H9 (cell line): ENCODE results near the gene TRHDE. TPM values are rescaled to one million over a fixed set of nuclear protein-coding genes. Genes with fewer than 3 reads are reported as not detected.

Experiments used
- DNase-seq: peaks from one replicate; pipeline ENCODE4 v3.0.0-alpha.2; 2017
- H2AFZ ChIP-seq: one replicate; pipeline ENCODE4 v1.6.1; 2013; ENCODE audit warnings: mild to moderate bottlenecking, low read length, control low read depth, moderate library complexity
- H2AK5ac ChIP-seq: 2 replicates; pipeline ENCODE4 v1.6.1; 2013; ENCODE audit warnings: low read length, control low read depth, mixed read lengths; ENCODE audit not compliant: insufficient read length
- H2BK120ac ChIP-seq: one replicate; pipeline ENCODE4 v1.6.1; 2013; ENCODE audit warnings: low read depth, mild to moderate bottlenecking, low read length, control low read depth, inconsistent platforms; ENCODE audit not compliant: poor library complexity, severe bottlenecking
- H2BK12ac ChIP-seq: 2 replicates; pipeline ENCODE4 v1.6.1; 2013; ENCODE audit warnings: low read length, control low read depth, mixed read lengths, low read depth; ENCODE audit not compliant: insufficient read length
- H2BK15ac ChIP-seq: 2 replicates; pipeline ENCODE4 v1.6.1; 2013; ENCODE audit warnings: low read depth, low read length, control low read depth
- H2BK20ac ChIP-seq: one replicate; pipeline ENCODE4 v1.6.1; 2013; ENCODE audit warnings: low read depth, mild to moderate bottlenecking, low read length, control low read depth, inconsistent platforms; ENCODE audit not compliant: poor library complexity, severe bottlenecking
- H2BK5ac ChIP-seq: 2 replicates; pipeline ENCODE4 v1.6.1; 2013; ENCODE audit warnings: low read length, control low read depth, mixed read lengths; ENCODE audit not compliant: insufficient read length
- H3K14ac ChIP-seq: 2 replicates; pipeline ENCODE4 v1.6.1; 2013; ENCODE audit warnings: low read length, control low read depth; ENCODE audit not compliant: insufficient read depth
- H3K18ac ChIP-seq: 2 replicates; pipeline ENCODE4 v1.6.1; 2013; ENCODE audit warnings: low read depth, mild to moderate bottlenecking, mixed read lengths, low read length, control low read depth; ENCODE audit not compliant: insufficient read length
- H3K23ac ChIP-seq: 2 replicates; pipeline ENCODE4 v1.6.1; 2013; ENCODE audit warnings: low read length, control low read depth, mixed read lengths, low read depth; ENCODE audit not compliant: insufficient read length
- H3K23me2 ChIP-seq: 2 replicates; pipeline ENCODE4 v1.6.1; 2013; ENCODE audit warnings: low read depth, mild to moderate bottlenecking, mixed read lengths, low read length, control low read depth; ENCODE audit not compliant: insufficient read length, poor library complexity, severe bottlenecking
- H3K27ac ChIP-seq: 2 replicates; pipeline ENCODE4 v1.5.1; 2013; ENCODE audit warnings: low read length, control low read depth, mixed read lengths, low read depth; ENCODE audit not compliant: insufficient read length
- H3K27me3 ChIP-seq: 2 replicates; pipeline ENCODE4 v1.6.1; 2013; ENCODE audit warnings: low read length, control low read depth, inconsistent platforms; ENCODE audit not compliant: insufficient read depth
- H3K4ac ChIP-seq: 2 replicates; pipeline ENCODE4 v1.6.1; 2013; ENCODE audit warnings: low read depth, mild to moderate bottlenecking, control low read depth, inconsistent platforms, low read length, moderate library complexity
- H3K4me1 ChIP-seq: 2 replicates; pipeline ENCODE4 v1.6.1; 2013; ENCODE audit warnings: low read length, control low read depth, inconsistent platforms; ENCODE audit not compliant: insufficient read depth
- H3K4me2 ChIP-seq: 2 replicates; pipeline ENCODE4 v1.6.1; 2013; ENCODE audit warnings: low read length, control low read depth, mixed read lengths; ENCODE audit not compliant: insufficient read length, insufficient read depth
- H3K56ac ChIP-seq: 2 replicates; pipeline ENCODE4 v1.6.1; 2013; ENCODE audit warnings: low read depth, mild to moderate bottlenecking, mixed read lengths, low read length, control low read depth; ENCODE audit not compliant: insufficient read length
- H3K79me1 ChIP-seq: 2 replicates; pipeline ENCODE4 v1.6.1; 2013; ENCODE audit warnings: low read depth, mild to moderate bottlenecking, moderate library complexity, low read length, control low read depth, inconsistent platforms; ENCODE audit not compliant: insufficient read depth, poor library complexity, severe bottlenecking
- H3K79me2 ChIP-seq: 2 replicates; pipeline ENCODE4 v1.6.1; 2013; ENCODE audit warnings: low read length, control low read depth, inconsistent platforms; ENCODE audit not compliant: insufficient read depth
- H3K9ac ChIP-seq: 2 replicates; pipeline ENCODE4 v1.6.1; 2013; ENCODE audit warnings: low read length, control low read depth, mixed read lengths; ENCODE audit not compliant: insufficient read length; ENCODE audit errors: extremely low read depth
- H3K9me3 ChIP-seq: one replicate; pipeline ENCODE4 v1.6.1; 2013; ENCODE audit warnings: low read depth, low read length, inconsistent platforms; ENCODE audit not compliant: control insufficient read depth
- H3T11ph ChIP-seq: one replicate; pipeline ENCODE4 v1.6.1; 2013; ENCODE audit warnings: mild to moderate bottlenecking, low read length, control low read depth, inconsistent platforms
- H4K20me1 ChIP-seq: one replicate; pipeline ENCODE4 v1.6.1; 2013; ENCODE audit not compliant: control insufficient read depth, insufficient read length, insufficient read depth
- H4K5ac ChIP-seq: 2 replicates; pipeline ENCODE4 v1.6.1; 2013; ENCODE audit warnings: low read depth, mild to moderate bottlenecking, mixed read lengths, low read length, control low read depth; ENCODE audit not compliant: insufficient read length
- H4K8ac ChIP-seq: replicated peaks from 2 replicates; pipeline ENCODE4 v1.6.1; 2013; ENCODE audit warnings: low read length, control low read depth, mixed read lengths, low read depth; ENCODE audit not compliant: insufficient read length
- H4K91ac ChIP-seq: 2 replicates; pipeline ENCODE4 v1.6.1; 2013; ENCODE audit warnings: low read depth, mild to moderate bottlenecking, moderate library complexity, mixed read lengths, low read length, control low read depth; ENCODE audit not compliant: insufficient read length
- H3K27ac Mint-ChIP-seq, 3 experiments: 2 replicates in 2 of 3; 3 replicates in 1 of 3; pipeline ENCODE4 v1.8.0; 2020 to 2021; ENCODE audit warnings: mixed read lengths in 3 of 3, mild to moderate bottlenecking in 1 of 3, moderate library complexity in 1 of 3
- H3K27me3 Mint-ChIP-seq: 2 replicates; pipeline ENCODE4 v1.8.0; 2021; ENCODE audit warnings: low read depth, mild to moderate bottlenecking, moderate library complexity, mixed read lengths
- H3K36me3 Mint-ChIP-seq, 3 experiments: 2 replicates in 2 of 3; 3 replicates in 1 of 3; pipeline ENCODE4 v1.8.0; 2020 to 2021; ENCODE audit warnings: low read depth in 3 of 3, mixed read lengths in 3 of 3; ENCODE audit not compliant: insufficient read depth in 1 of 3
- H3K4me1 Mint-ChIP-seq, 2 experiments: 2 replicates each; pipeline ENCODE4 v1.8.0; 2020; ENCODE audit warnings: mixed read lengths in 2 of 2
- H3K4me3 Mint-ChIP-seq, 2 experiments: 2 replicates in 1 of 2; 3 replicates in 1 of 2; pipeline ENCODE4 v1.8.0; 2020 to 2021; ENCODE audit warnings: mild to moderate bottlenecking in 2 of 2, mixed read lengths in 2 of 2, moderate library complexity in 1 of 2
- H3K9me3 Mint-ChIP-seq, 2 experiments: 2 replicates in 1 of 2; 3 replicates in 1 of 2; pipeline ENCODE4 v1.8.0; 2020; ENCODE audit warnings: mild to moderate bottlenecking in 2 of 2, mixed read lengths in 2 of 2, moderate library complexity in 1 of 2
- CTCF ChIP-seq: fragments of 200-600 bp; sonication (generic); conservative IDR thresholded peaks from 3 replicates; pipeline ENCODE4 v1.8.0; 2021; ENCODE audit warnings: antibody characterized with exemption, mild to moderate bottlenecking
- WGBS: extraction: QIAGEN DNeasy Blood & Tissue Kit; methylation state at CpG from one replicate; pipeline ENCODE4 v1.1.7; 2013; ENCODE audit warnings: missing lambda C conversion rate, low lambda C conversion rate, mixed read lengths; ENCODE audit not compliant: insufficient read length; ENCODE audit errors: extremely low coverage; 5-methylcytosine and 5-hydroxymethylcytosine counted together
- total RNA-seq: library from RNA; stranded (reverse); gene quantifications from 2 replicates; pipeline ENCODE4 v1.2.1, GENCODE V29; 2021

TRHDE gene
- total RNA-seq, 1 experiment from 2014 or later: 1.0 TPM

DNA sequence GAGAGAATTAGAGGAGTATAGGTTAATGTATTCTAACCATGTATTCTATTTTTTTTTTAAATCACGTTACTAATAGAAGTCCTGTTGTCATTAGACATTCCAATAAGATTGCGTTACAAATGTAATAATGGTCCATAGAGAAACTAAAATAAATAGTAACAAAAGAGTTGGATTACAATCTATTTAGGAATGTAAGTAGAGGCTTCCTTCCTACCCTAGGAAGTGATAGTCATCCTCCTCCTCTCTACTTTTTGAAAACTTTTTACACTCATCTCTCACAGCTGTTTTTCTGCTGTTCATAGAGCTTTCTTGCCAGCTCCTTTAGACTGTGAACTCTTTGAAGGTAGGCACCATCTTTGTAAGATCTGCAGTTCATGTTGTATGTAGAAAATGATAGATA lies 23.6 kb downstream of the TRHDE start:
- no peak overlapping the region for H3T11ph ChIP-seq
- Mint-ChIP-seq H3K4me1 (no peaks in the 10 kb centered on the region), H3K4me3 (no peak overlapping the region), H3K27ac (no peak overlapping the region), H3K27me3 (no peaks in the 10 kb centered on the region), H3K36me3 (no peaks in the 10 kb centered on the region), H3K9me3 (no peaks in the 10 kb centered on the region; a peak in 1 of 5 replicates)
- no peak overlapping the region for H4K5ac ChIP-seq
- H3K14ac ChIP-seq: no peak overlapping the region
- H3K23me2 ChIP-seq: no peaks in the 10 kb centered on the region
- no peaks in the 10 kb centered on the region for H3K27me3 ChIP-seq
- no peaks in the 10 kb centered on the region for H4K20me1 ChIP-seq
- no peak overlapping the region for H3K4ac ChIP-seq
- TF ChIP-seq CTCF: no peak
- H2AK5ac ChIP-seq: no peak overlapping the region
- H3K4me1 ChIP-seq: no peaks in the 10 kb centered on the region
- no peak overlapping the region for H2BK20ac ChIP-seq
- no peak overlapping the region for H4K8ac ChIP-seq
- H2BK12ac ChIP-seq: no peak overlapping the region
- H4K91ac ChIP-seq: no peak overlapping the region
- H3K4me2 ChIP-seq: no peak overlapping the region
- no CpG with 5 or more reads among the region's 2 CpGs for WGBS
- H2BK120ac ChIP-seq: no peak overlapping the region
- no peak overlapping the region for H3K27ac ChIP-seq
- H3K9ac ChIP-seq: no peak overlapping the region
- H2BK5ac ChIP-seq: no peak overlapping the region
- no peak overlapping the region for H3K23ac ChIP-seq
- DNase-seq: no peak
- no peak overlapping the region for H3K18ac ChIP-seq
- no peak overlapping the region for H2AFZ ChIP-seq
- no peak overlapping the region for H2BK15ac ChIP-seq
- H3K56ac ChIP-seq: no peak overlapping the region
- H3K9me3 ChIP-seq: no peaks in the 10 kb centered on the region
- H3K79me1 ChIP-seq: no peaks in the 10 kb centered on the region
- no peaks in the 10 kb centered on the region for H3K79me2 ChIP-seq
